Neural crest cell (in vitro differentiated cells): ENCODE data around the gene ANKRD7. TPM values are rescaled to one million over a fixed set of nuclear protein-coding genes. Genes with fewer than 3 reads are reported as not detected.

Source experiments
- DNase-seq: peaks from one replicate; pipeline ENCODE4 v3.0.0; 2021; ENCODE audit warnings: low read depth, mixed read lengths, low spot score
- H3K27ac Mint-ChIP-seq: one replicate; pipeline ENCODE4 v1.8.0; 2021; ENCODE audit warnings: mild to moderate bottlenecking, mixed read lengths; ENCODE audit not compliant: unreplicated experiment
- H3K27me3 Mint-ChIP-seq: 2 replicates; pipeline ENCODE4 v1.8.0; 2021; ENCODE audit warnings: low read depth, mild to moderate bottlenecking, mixed read lengths
- H3K36me3 Mint-ChIP-seq: 2 replicates; pipeline ENCODE4 v1.8.0; 2021; ENCODE audit warnings: low read depth, mild to moderate bottlenecking, mixed read lengths
- H3K4me1 Mint-ChIP-seq: 2 replicates; pipeline ENCODE4 v1.8.0; 2021; ENCODE audit warnings: mixed read lengths
- H3K4me3 Mint-ChIP-seq: one replicate; pipeline ENCODE4 v1.8.0; 2021; ENCODE audit warnings: mild to moderate bottlenecking, mixed read lengths
- H3K9me3 Mint-ChIP-seq: 2 replicates; pipeline ENCODE4 v1.8.0; 2021; ENCODE audit warnings: mixed read lengths
- CTCF ChIP-seq: fragments of 200-600 bp; sonication (generic); conservative IDR thresholded peaks from 2 replicates; pipeline ENCODE4 v1.5.0; 2021; ENCODE audit warnings: antibody characterized with exemption, mild to moderate bottlenecking
- total RNA-seq: library from RNA; stranded (reverse); gene quantifications from 2 replicates; pipeline ENCODE4 v1.2.1, GENCODE V29; 2021

Gene ANKRD7
- total RNA-seq, 1 donor from 2014 or later: not detected

GRCh38 chr7:118285358-118285757 is 60.9 kb downstream of the ANKRD7 start:
- no peak for TF ChIP-seq CTCF
- Mint-ChIP-seq H3K27me3 (no peaks in the 10 kb centered on the region), H3K4me3 (no peak overlapping the region), H3K27ac (no peak overlapping the region), H3K4me1 (no peaks in the 10 kb centered on the region), H3K36me3 (peaks cover 3% of the 10 kb centered on the region), H3K9me3 (peaks cover 3% of the 10 kb centered on the region)
- DNase-seq: no peak

- Mint-ChIP-seq H3K36me3 (peaks cover 3% of the 10 kb centered on the region), H3K9me3 (peaks cover 4% of the 10 kb centered on the region), H3K4me1 (no peaks in the 10 kb centered on the region), H3K27me3 (no peaks in the 10 kb centered on the region), H3K27ac (no peak overlapping the region), H3K4me3 (no peak overlapping the region)
- DNase-seq: no peak
- TF ChIP-seq CTCF: no peak
These were observed 61.6 kb downstream of the ANKRD7 start for GRCh38 chr7:118286131-118286530.

- H3K4me3 Mint-ChIP-seq: no peak overlapping the region
- TF ChIP-seq CTCF: no peak
- peaks cover 3% of the 10 kb centered on the region for H3K36me3 Mint-ChIP-seq
- H3K27me3 Mint-ChIP-seq: no peaks in the 10 kb centered on the region
- no peak for DNase-seq
- H3K4me1 Mint-ChIP-seq: no peaks in the 10 kb centered on the region
- H3K9me3 Mint-ChIP-seq: peaks cover 11% of the 10 kb centered on the region
- H3K27ac Mint-ChIP-seq: no peak overlapping the region
These were observed 63.6 kb downstream of the ANKRD7 start for GRCh38 chr7:118288098-118288497.

GRCh38 chr7:118289476-118289875 is 65.0 kb downstream of the ANKRD7 start:
- Mint-ChIP-seq H3K27ac (no peak overlapping the region), H3K4me1 (no peaks in the 10 kb centered on the region), H3K4me3 (no peak overlapping the region), H3K9me3 (peaks cover 11% of the 10 kb centered on the region), H3K27me3 (no peaks in the 10 kb centered on the region), H3K36me3 (peaks cover 3% of the 10 kb centered on the region)
- TF ChIP-seq CTCF: no peak
- DNase-seq: no peak

Other genes with a start within 250 kb of the ANKRD7 start
- gene LSM8, start 40.5 kb upstream of the ANKRD7 start, total RNA-seq: 49.9 and 50.0 TPM in 2 replicates